ENCODE measurements around the gene ADARB1.

Gene ADARB1

DNA sequence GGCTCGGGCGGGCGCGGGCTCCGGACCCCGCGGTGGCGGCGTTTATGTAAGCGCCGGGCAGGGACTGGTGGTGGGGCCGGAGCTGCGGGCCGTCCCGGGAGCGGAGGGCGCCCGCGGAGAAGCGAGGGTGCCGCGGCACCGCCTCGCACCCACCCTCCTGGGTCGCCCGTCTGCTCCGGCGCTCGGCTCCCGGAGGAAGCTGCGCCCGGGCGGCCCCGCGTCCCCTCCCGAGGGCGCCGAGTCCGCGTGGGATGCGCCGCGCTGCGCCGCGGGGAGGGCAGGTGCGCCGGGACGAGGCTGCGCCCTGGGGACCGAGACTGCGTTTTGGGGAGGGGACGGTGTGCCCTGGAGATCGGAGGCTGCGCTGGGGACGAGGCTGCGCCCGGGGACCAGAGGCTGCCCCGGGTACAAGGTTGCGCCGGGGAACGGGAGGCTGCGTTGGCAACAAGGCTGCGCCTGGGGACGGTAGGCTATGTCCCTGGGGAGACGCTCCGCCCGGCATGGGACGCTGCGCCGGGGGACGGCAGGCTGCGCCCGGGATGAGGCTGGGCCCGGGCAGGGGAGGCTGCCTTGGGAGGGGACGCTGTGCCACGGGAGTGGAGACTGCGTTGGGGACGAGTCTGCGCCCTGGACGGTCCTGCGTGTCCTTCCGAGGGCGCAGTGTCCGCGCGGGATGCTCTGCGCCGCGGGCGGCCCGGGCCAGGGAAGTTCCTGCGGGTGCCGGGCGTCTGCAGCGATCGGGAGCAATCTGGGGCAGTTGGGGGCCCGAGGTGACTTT lies 627 bp downstream of the ADARB1 start:
- TF ChIP-seq, protein P1, sequence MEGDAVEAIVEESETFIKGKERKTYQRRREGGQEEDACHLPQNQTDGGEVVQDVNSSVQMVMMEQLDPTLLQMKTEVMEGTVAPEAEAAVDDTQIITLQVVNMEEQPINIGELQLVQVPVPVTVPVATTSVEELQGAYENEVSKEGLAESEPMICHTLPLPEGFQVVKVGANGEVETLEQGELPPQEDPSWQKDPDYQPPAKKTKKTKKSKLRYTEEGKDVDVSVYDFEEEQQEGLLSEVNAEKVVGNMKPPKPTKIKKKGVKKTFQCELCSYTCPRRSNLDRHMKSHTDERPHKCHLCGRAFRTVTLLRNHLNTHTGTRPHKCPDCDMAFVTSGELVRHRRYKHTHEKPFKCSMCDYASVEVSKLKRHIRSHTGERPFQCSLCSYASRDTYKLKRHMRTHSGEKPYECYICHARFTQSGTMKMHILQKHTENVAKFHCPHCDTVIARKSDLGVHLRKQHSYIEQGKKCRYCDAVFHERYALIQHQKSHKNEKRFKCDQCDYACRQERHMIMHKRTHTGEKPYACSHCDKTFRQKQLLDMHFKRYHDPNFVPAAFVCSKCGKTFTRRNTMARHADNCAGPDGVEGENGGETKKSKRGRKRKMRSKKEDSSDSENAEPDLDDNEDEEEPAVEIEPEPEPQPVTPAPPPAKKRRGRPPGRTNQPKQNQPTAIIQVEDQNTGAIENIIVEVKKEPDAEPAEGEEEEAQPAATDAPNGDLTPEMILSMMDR (IDR thresholded peaks at IDR 0.05; ENCODE audit: extremely low read depth, missing control alignments): no peak
- peak; percentile 54 for DNase-seq (ENCODE audit: low spot score)

DNA sequence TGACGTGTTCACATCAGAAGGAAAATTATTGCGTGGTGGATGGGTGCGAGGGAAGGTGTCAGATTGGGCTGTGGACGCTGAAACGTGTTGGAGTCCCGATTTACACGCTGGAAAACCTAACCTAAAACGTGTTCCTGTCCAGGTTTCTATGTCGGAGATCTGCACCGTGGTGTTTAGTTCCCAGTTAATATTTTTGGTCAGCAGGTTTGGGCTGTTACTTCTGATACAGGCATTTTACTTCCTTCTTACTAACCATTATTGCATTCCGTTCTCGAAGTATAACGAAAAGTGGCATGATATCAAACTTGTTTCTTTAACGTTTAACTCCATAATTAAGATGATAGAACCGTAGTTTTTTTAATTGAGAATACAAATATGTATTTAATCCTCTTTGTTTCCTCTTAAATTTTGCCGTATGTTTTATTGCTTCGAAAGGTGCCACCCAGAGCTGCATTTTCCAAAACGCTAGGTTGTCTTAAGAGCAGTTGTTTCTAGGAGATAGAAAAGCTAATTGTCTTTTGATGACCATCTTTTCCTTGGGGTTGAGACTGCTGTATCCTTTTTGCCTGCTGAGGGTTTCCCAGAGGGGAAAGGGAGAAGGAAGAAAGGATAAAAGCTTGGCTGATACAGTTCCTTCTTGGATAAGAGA lies 1.3 kb downstream of the ADARB1 start:
- TF ChIP-seq, protein P1 (IDR thresholded peaks at IDR 0.05; ENCODE audit: extremely low read depth, missing control alignments): no peak
- no peak for DNase-seq (ENCODE audit: low spot score)

DNA sequence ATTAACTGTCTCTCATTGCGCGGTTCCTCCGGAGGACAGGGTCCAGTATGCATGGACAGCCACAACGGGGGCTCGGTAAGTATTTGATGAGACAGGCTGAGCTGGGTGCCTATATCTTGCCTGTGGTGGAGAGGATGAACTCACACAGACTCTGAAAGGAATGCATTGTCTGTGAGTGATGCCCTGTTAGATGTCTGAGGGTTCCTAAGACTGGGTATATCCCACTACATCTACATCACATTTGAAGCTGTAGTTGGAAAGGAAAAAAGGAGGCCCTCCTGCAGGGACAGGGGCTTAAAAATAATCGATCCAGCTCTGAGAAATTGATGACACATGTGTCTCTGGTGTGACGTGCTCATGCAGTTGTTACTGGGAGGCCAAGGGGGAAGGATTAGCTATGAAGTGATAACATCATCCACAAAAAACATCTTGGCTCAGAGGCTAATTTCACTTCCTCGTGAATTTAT lies 1.9 kb downstream of the ADARB1 start:
- no peak for DNase-seq (ENCODE audit: low spot score)
- TF ChIP-seq, protein P1 (IDR thresholded peaks at IDR 0.05; ENCODE audit: extremely low read depth, missing control alignments): no peak

DNA sequence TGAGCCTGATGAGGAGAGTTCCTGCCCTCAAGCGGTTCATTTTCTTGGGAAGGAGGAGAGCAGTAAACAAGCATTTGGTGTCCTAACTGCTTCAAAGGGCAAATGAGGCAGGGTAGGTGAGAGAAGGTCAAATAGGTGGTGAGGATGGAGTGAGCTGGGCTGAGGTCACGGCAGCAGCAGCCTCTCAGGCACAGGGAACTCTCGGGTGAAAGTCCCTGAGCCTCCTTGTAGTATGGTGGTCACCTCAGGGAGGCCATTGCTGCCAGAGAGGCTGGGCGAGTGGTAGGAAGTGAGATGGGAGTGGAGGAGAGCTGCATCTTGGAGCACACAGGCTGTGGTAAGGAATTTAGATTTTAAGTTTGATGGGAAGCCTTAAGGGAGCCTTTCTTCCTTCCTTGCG lies 4.0 kb downstream of the ADARB1 start:
- TF ChIP-seq, protein P1 (IDR thresholded peaks at IDR 0.05; ENCODE audit: extremely low read depth, missing control alignments): no peak
- DNase-seq (ENCODE audit: low spot score): no peak

DNA sequence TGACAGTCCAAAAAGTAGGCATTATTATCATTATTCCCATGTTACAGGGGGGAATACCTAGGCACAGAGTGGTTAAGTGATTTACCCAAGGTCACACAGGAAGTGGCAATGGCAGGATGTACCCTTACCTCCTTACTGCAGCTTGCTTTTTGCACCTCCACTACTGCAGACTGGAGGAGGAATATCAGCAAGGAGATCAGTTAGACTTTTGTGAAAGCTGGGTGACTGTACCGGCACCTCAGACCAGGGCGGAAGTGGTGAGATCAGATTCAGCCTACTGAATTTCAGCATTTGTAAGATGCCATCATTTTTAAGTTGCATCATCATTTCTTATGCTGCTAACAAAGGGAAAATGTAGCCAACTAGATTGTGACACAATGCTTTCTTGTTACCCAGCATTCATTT lies 4.5 kb downstream of the ADARB1 start:
- DNase-seq (ENCODE audit: low spot score): no peak
- TF ChIP-seq, protein P1 (IDR thresholded peaks at IDR 0.05; ENCODE audit: extremely low read depth, missing control alignments): no peak

DNA sequence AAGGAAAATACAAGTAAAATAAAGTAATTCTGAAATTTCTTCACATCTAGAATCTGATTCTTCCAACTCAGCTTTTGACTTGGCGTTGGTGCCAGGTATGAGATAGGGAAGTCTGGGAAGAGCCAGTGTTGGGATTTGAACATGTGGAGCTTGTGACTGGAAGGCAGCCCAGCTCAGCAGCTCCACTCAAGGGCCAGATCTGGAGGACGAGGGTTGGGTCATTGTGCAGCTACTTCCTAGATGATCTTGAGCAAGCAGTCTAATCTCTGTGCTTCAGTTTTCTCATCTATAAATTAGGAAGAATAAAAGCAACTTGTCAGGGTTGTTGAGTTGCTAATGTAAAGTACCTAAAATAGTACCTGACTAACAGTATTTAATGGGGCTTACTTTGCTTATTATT lies 5.0 kb downstream of the ADARB1 start:
- TF ChIP-seq, protein P1 (IDR thresholded peaks at IDR 0.05; ENCODE audit: extremely low read depth, missing control alignments): no peak
- DNase-seq (ENCODE audit: low spot score): no peak

DNA sequence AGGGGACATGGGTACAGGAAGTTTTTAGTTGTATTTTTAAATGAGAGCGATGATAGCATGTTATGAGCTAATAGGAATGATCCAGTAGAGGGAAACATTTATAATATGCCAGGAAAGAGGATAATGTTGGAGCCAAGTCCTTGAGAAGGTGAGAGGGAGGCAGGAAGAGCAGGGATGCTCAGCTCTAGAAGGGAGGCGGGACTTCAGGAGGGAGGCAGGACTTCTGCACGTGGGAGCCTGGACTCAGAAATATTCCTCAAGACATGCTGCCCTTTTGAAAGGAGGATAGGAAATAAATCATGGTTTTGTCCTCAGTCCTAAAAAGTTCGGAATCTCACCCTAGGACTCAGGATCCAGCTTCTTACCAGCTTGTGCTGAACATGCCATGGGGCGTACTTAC lies 5.9 kb downstream of the ADARB1 start:
- DNase-seq (ENCODE audit: low spot score): no peak
- TF ChIP-seq, protein P1 (IDR thresholded peaks at IDR 0.05; ENCODE audit: extremely low read depth, missing control alignments): no peak

Data from GM20000 (cell line).